Esophagus squamous epithelium (tissue), 5 donors: ENCODE data around the gene HSPA9. TPM values are rescaled to one million over a fixed set of nuclear protein-coding genes. Genes with fewer than 3 reads are reported as not detected.

Experiments
- DNase-seq: peaks from one replicate; lab custom pipeline; 2025; lab: John Stamatoyannopoulos, UW
- H3K27ac ChIP-seq, 4 donors: fragments of 200-600 bp; sonication (generic); one replicate each; pipeline ENCODE4 v1.5.1; 2016 to 2019; ENCODE audit warnings: mild to moderate bottlenecking in 1 of 4
- H3K27me3 ChIP-seq, 4 donors: fragments of 200-600 bp; sonication (generic); 1 replicate in 3 of 4; 2 replicates in 1 of 4; pipeline versions ENCODE4 v1.5.1 to v1.6.0; 2017 to 2021; ENCODE audit warnings: antibody characterized with exemption in 1 of 4
- H3K36me3 ChIP-seq, 3 donors: fragments of 200-600 bp; sonication (generic); one replicate each; pipeline ENCODE4 v1.5.1; 2016 to 2019
- H3K4me1 ChIP-seq, 3 donors: fragments of 200-600 bp; sonication (generic); one replicate each; pipeline ENCODE4 v1.5.1; 2017 to 2019
- H3K4me3 ChIP-seq, 4 donors: fragments of 200-600 bp; sonication (generic); 1 replicate in 3 of 4; 2 replicates in 1 of 4; pipeline ENCODE4 v1.5.1; 2016 to 2019; ENCODE audit warnings: mild to moderate bottlenecking in 2 of 4, moderate library complexity in 1 of 4
- H3K9me3 ChIP-seq, 3 donors: fragments of 200-600 bp; sonication (generic); one replicate each; pipeline ENCODE4 v1.5.1; 2016 to 2019
- POLR2A ChIP-seq, 4 donors: fragments of 450-650 bp; IDR thresholded peaks; one replicate each; pipeline ENCODE4 v1.6.1; 2017; ENCODE audit warnings: antibody characterized with exemption in 4 of 4, mild to moderate bottlenecking in 4 of 4, moderate library complexity in 3 of 4
- WGBS, 2 donors: methylation state at CpG; one replicate each; pipeline ENCODE4 v1.1.5; 2018; 5-methylcytosine and 5-hydroxymethylcytosine counted together
- intact Hi-C: fragments of 100-400 bp; cut with DNase I; formaldehyde crosslinking; loops from one replicate; pipeline ENCODE4 v1.15.0; 2022
- total RNA-seq, 4 donors: library from RNA; depleted of rRNA; stranded (reverse); fragments of >200 nt; gene quantifications; one replicate each; pipeline ENCODE4 v1.1.0, GENCODE V29; 2016
- TF ChIP-seq, protein P1 (sequence below), 6 experiments: fragments of 450-650 bp in 4 of 6; fragments of 200-600 bp in 2 of 6; sonication (generic) in 2 of 6; IDR thresholded peaks; one replicate each; pipeline ENCODE4 v1.5.1; 2016 to 2019; ENCODE audit warnings: antibody characterized with exemption in 6 of 6, mild to moderate bottlenecking in 4 of 6, moderate library complexity in 4 of 6
- donor health status: DM: yes; HTN: yes; CAD: no.

Gene HSPA9
- total RNA-seq, 4 donors from 2014 or later = 185 to 354 (median 279) TPM

GRCh38 chr5:138541511-138542179, 33.6 kb downstream of the HSPA9 start:
- peaks cover 0 to 20% (median 0%) of the 10 kb centered on the region in 3 donors for H3K36me3 ChIP-seq
- no peaks in the 10 kb centered on the region for H3K27me3 ChIP-seq
- no peak for DNase-seq
- peaks cover 29 to 84% (median 51%) of the 10 kb centered on the region in 3 donors for H3K4me1 ChIP-seq
- WGBS, 2 donors = 5 to 13% methylated on average over 6 of the region's 6 CpGs
- peak overlapping the region; percentile 72 to 99 (median 98) for H3K4me3 ChIP-seq
- H3K9me3 ChIP-seq = no peaks in the 10 kb centered on the region
- no peak for TF ChIP-seq POLR2A (IDR thresholded peaks at IDR 0.05)
- TF ChIP-seq, protein P1, sequence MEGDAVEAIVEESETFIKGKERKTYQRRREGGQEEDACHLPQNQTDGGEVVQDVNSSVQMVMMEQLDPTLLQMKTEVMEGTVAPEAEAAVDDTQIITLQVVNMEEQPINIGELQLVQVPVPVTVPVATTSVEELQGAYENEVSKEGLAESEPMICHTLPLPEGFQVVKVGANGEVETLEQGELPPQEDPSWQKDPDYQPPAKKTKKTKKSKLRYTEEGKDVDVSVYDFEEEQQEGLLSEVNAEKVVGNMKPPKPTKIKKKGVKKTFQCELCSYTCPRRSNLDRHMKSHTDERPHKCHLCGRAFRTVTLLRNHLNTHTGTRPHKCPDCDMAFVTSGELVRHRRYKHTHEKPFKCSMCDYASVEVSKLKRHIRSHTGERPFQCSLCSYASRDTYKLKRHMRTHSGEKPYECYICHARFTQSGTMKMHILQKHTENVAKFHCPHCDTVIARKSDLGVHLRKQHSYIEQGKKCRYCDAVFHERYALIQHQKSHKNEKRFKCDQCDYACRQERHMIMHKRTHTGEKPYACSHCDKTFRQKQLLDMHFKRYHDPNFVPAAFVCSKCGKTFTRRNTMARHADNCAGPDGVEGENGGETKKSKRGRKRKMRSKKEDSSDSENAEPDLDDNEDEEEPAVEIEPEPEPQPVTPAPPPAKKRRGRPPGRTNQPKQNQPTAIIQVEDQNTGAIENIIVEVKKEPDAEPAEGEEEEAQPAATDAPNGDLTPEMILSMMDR (IDR thresholded peaks at IDR 0.05) = no peak
- intact Hi-C loops = loop anchor here (10.0 kb wide), 1 partner anchor 77 kb away; the partner anchor contains the start of gene EGR1
- peak overlapping the region; percentile 93 to 100 (median 98) for H3K27ac ChIP-seq

GRCh38 chr5:138539791-138540190, 35.4 kb downstream of the HSPA9 start:
- H3K4me3 ChIP-seq = no peak overlapping the region
- no peak for DNase-seq
- intact Hi-C loops = loop anchor here (10.0 kb wide), 1 partner anchor 75 kb away; the partner anchor contains the start of gene EGR1
- TF ChIP-seq, protein P1 (IDR thresholded peaks at IDR 0.05) = no peak
- no peak for TF ChIP-seq POLR2A (IDR thresholded peaks at IDR 0.05)
- H3K9me3 ChIP-seq = no peaks in the 10 kb centered on the region
- peak overlapping the region in 2 of 4 donors; percentile 13 to 99 for H3K27ac ChIP-seq
- peaks cover 0 to 36% (median 0%) of the 10 kb centered on the region in 3 donors for H3K36me3 ChIP-seq
- H3K27me3 ChIP-seq = no peaks in the 10 kb centered on the region
- H3K4me1 ChIP-seq = peaks cover 21 to 84% (median 37%) of the 10 kb centered on the region in 3 donors

DNA sequence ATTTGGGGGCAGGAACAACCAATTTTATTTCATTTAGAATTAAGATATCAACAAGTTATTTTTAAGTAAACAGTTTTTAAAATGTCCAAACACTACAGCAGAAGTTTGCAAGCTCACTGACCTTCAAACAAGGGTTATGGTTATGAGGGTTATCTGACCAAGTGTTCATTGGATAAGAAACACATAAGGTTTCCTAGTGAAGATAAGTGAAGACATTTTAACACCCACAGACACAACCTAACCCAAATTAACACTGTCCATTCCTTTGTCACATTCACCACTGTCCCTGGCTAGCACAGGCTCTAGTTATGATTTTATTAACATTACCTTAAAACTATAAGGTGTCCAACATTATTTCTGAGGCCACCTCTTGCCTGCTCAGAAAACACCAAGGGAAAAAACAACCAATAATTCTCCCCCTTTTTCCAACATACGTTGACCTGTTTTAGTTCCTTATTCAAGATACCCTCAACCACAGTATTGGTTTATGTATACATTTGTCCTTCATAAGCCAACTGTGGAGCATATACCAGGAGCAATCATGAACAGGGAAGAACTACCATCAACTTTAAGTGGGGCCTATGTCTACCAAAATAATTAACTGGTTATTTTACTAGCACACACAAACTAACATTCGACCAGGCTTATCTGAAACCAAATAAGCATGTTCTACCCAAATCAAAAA, 36.1 kb downstream of the HSPA9 start:
- intact Hi-C loops = no loop called here
- Histone ChIP-seq H3K36me3 (peaks cover 0 to 41% (median 0%) of the 10 kb centered on the region in 3 donors), H3K4me1 (peaks cover 14 to 84% (median 32%) of the 10 kb centered on the region in 3 donors), H3K9me3 (no peaks in the 10 kb centered on the region), H3K27ac (peak overlapping the region in 2 of 4 donors; percentile 13 to 21), H3K4me3 (no peak overlapping the region), H3K27me3 (no peaks in the 10 kb centered on the region)
- no peak for TF ChIP-seq POLR2A (IDR thresholded peaks at IDR 0.05)
- TF ChIP-seq, protein P1 (IDR thresholded peaks at IDR 0.05) = no peak
- 58 to 63% methylated on average over 2 of the region's 2 CpGs for WGBS, 2 donors
- no peak for DNase-seq

DNA sequence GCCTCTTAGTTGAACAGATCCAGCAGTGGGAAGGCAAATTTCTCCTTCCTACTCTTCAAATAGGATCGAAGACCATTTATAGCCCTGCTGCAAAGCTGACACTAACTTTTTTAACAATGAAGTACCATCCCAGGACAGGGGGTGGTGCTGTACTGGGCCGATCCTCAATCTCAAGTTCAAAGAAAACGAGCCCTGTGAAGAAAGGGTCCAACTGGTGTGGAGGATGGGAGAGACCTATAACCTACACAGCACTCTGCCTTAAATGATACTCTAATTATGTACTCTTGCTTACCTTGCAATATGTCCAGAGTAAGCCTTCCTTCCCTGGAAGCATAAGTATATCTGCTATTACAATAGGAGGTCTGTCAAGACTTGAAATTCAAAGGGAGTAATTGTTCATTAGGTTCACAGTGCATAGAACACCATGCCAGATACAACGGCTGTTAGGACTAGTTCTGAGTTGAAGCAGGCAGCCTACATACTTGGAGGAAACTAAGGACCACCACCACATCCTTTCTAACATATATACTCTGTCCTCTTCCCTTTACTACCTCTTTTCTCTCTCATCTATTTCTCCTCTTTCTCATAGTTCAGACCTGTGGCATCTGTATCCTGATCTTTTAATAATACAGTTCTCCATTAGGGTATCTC, 38.4 kb downstream of the HSPA9 start:
- 50 to 72% methylated on average over 4 of the region's 4 CpGs for WGBS, 2 donors
- no peak for DNase-seq

More for the DNA sequence above, 38.4 kb downstream of the HSPA9 start:
- intact Hi-C loops = no loop called here
- TF ChIP-seq POLR2A (IDR thresholded peaks at IDR 0.05) = no peak
- TF ChIP-seq, protein P1 (IDR thresholded peaks at IDR 0.05) = peak in 1 of 6 experiments; percentile 23
- Histone ChIP-seq H3K4me1 (peaks cover 14 to 79% (median 30%) of the 10 kb centered on the region in 3 donors), H3K27me3 (no peaks in the 10 kb centered on the region), H3K4me3 (no peak overlapping the region), H3K36me3 (peaks cover 0 to 58% (median 0%) of the 10 kb centered on the region in 3 donors), H3K27ac (peak overlapping the region in 2 of 4 donors; percentile 1 to 4), H3K9me3 (no peaks in the 10 kb centered on the region)
